Brain microvascular endothelial cell (primary cell): ENCODE data around the gene TTC39C.

ENCODE experiments used
- DNase-seq: peaks from one replicate; pipeline ENCODE4 v3.0.0-alpha.2; 2020
- H3K27ac ChIP-seq: fragments of 250-450 bp; sonication (Bioruptor Pico); 2 replicates; pipeline ENCODE4 v1.5.1; 2020; ENCODE audit warnings: mild to moderate bottlenecking, moderate library complexity
- H3K27me3 ChIP-seq: fragments of 250-450 bp; sonication (Bioruptor Pico); replicated peaks from 2 replicates; pipeline ENCODE4 v1.5.1; 2020; ENCODE audit warnings: mild to moderate bottlenecking
- H3K36me3 ChIP-seq: fragments of 250-450 bp; sonication (Bioruptor Pico); replicated peaks from 2 replicates; pipeline ENCODE4 v1.5.1; 2020; ENCODE audit warnings: mild to moderate bottlenecking
- H3K4me3 ChIP-seq: 2 replicates; pipeline ENCODE4 v1.5.1; 2011; ENCODE audit warnings: low read depth, mild to moderate bottlenecking, control low read depth, low read length, moderate library complexity
- in situ Hi-C: cut with HindIII; loops from 2 replicates; pipeline ENCODE4 v1.10.0; 2017; ENCODE audit warnings: low sequenced_read_pairs, low pct_ligation_motif_present
- TF ChIP-seq, protein P1 (sequence below): IDR thresholded peaks from 2 replicates; pipeline ENCODE4 v1.5.1; 2011; ENCODE audit warnings: low read depth, mild to moderate bottlenecking, moderate library complexity, low read length, control low read depth, inconsistent platforms; ENCODE audit errors: missing control alignments

Gene TTC39C

GRCh38 chr18:24168496-24168895 is 153.9 kb downstream of the TTC39C start:
- DNase-seq: no peak
- no peaks in the 10 kb centered on the region for H3K27me3 ChIP-seq
- in situ Hi-C loops: no loop called here
- H3K27ac ChIP-seq: no peak overlapping the region
- H3K36me3 ChIP-seq: no peaks in the 10 kb centered on the region
- TF ChIP-seq, protein P1, sequence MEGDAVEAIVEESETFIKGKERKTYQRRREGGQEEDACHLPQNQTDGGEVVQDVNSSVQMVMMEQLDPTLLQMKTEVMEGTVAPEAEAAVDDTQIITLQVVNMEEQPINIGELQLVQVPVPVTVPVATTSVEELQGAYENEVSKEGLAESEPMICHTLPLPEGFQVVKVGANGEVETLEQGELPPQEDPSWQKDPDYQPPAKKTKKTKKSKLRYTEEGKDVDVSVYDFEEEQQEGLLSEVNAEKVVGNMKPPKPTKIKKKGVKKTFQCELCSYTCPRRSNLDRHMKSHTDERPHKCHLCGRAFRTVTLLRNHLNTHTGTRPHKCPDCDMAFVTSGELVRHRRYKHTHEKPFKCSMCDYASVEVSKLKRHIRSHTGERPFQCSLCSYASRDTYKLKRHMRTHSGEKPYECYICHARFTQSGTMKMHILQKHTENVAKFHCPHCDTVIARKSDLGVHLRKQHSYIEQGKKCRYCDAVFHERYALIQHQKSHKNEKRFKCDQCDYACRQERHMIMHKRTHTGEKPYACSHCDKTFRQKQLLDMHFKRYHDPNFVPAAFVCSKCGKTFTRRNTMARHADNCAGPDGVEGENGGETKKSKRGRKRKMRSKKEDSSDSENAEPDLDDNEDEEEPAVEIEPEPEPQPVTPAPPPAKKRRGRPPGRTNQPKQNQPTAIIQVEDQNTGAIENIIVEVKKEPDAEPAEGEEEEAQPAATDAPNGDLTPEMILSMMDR: no peak
- H3K4me3 ChIP-seq: no peak overlapping the region

- no peaks in the 10 kb centered on the region for H3K27me3 ChIP-seq
- no peak overlapping the region for H3K27ac ChIP-seq
- in situ Hi-C loops: no loop called here
- TF ChIP-seq, protein P1: no peak
- H3K4me3 ChIP-seq: no peak overlapping the region
- no peak for DNase-seq
- H3K36me3 ChIP-seq: no peaks in the 10 kb centered on the region
Observed at GRCh38 chr18:24170360-24170759, 155.8 kb downstream of the TTC39C start.

DNA sequence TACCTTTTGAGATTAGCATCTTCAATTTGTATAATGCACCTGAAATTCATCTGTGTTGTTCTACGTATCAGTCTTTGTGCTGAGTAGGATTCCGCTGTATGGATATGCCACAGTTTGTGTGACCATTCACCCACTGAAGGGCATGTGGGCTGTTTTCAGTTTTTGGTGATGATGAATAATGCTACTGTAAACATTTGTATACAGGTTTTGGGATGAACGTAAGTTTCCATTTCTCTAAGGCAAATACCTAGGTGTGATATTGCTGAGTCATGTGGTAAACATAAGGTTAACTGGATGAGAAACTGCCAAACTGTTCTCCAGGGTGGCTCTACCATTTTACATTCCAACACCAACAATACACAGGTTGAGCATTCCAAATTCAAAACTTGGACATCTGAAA is 159.4 kb downstream of the TTC39C start:
- H3K4me3 ChIP-seq: no peak overlapping the region
- TF ChIP-seq, protein P1: no peak
- no peaks in the 10 kb centered on the region for H3K36me3 ChIP-seq
- no peak for DNase-seq
- in situ Hi-C loops: no loop called here
- no peak overlapping the region for H3K27ac ChIP-seq
- H3K27me3 ChIP-seq: no peaks in the 10 kb centered on the region

DNA sequence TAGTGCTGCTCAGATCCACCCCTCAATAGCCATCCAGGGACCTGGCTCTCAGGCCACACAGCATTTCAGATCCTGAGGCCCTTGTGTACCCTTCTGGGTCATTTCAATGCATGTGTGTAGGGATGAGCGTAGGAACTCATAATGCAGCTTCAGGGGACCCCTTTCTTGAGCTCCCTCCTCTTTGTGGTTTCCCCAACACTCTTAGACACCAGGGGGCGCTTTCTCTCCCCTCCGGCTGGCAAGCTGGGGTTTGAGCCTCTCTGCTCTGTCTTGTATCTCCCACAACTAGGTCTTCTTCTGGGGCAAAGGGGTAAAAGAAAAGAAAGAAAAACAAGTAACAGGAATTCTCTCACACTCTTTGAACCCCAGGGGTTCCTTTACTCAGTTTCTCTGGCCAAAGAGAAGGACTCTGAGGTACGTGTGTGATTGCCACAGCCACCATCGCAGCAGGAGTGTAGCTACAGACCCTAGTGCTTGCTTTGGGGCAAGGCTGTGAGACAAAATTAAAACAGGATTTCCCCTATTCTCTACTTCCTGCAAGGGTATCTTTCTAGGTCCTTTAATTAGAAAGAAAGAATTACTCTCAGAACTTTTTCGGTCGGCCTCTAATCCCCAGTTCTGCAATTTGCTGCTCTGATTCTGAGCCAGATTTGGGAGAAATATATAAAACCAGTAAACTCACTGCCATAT is 162.3 kb downstream of the TTC39C start:
- peak; percentile 44 for DNase-seq
- H3K27me3 ChIP-seq: no peaks in the 10 kb centered on the region
- no peak overlapping the region for H3K27ac ChIP-seq
- H3K4me3 ChIP-seq: no peak overlapping the region
- in situ Hi-C loops: no loop called here
- TF ChIP-seq, protein P1: peak; percentile 90
- no peaks in the 10 kb centered on the region for H3K36me3 ChIP-seq

GRCh38 chr18:24177499-24178133 is 163.1 kb downstream of the TTC39C start:
- in situ Hi-C loops: no loop called here
- H3K36me3 ChIP-seq: no peaks in the 10 kb centered on the region

More at GRCh38 chr18:24177499-24178133, 163.1 kb downstream of the TTC39C start:
- no peak overlapping the region for H3K27ac ChIP-seq
- no peaks in the 10 kb centered on the region for H3K27me3 ChIP-seq
- TF ChIP-seq, protein P1: no peak
- no peak for DNase-seq
- H3K4me3 ChIP-seq: no peak overlapping the region
